H1 (cell line): ENCODE measurements around the gene HIVEP3. TPM values are rescaled to one million over a fixed set of nuclear protein-coding genes. Genes with fewer than 3 reads are reported as not detected.

ENCODE experiments used
- CTCF ChIA-PET: fragments of 300-600 bp; sonication (Branson Sonifier 250); formaldehyde crosslinking; loops from one replicate; lab custom pipeline; 2021; ENCODE audit not compliant: partially characterized antibody; lab: Charles Lee
- POLR2A ChIA-PET: fragments of 300-600 bp; sonication (Branson Sonifier 250); formaldehyde crosslinking; loops from one replicate; lab custom pipeline; 2021; ENCODE audit warnings: inconsistent platforms; ENCODE audit not compliant: partially characterized antibody; lab: Charles Lee
- DNase-seq, 2 experiments: peaks; one replicate each; pipeline versions ENCODE4 v3.0.0 to v3.0.0-alpha.2; 2010 to 2022; ENCODE audit warnings: low spot score in 2 of 2, low read depth in 1 of 2, mixed read lengths in 1 of 2
- FAIRE-seq: peaks from 2 replicates; lab custom pipeline; 2011; peaks lifted over from hg19 to GRCh38; lab: Jason Lieb, UNC
- H2AFZ ChIP-seq: 2 replicates; pipeline ENCODE4 v1.8.1; 2012; ENCODE audit warnings: low read length, inconsistent platforms
- H2AK5ac ChIP-seq: 2 replicates; pipeline ENCODE4 v1.6.1; 2013; ENCODE audit warnings: low read depth, low read length
- H2BK120ac ChIP-seq: replicated peaks from 2 replicates; pipeline ENCODE3; 2013; ENCODE audit warnings: low read depth, low read length, inconsistent platforms
- H2BK12ac ChIP-seq: 2 replicates; pipeline ENCODE4 v1.6.1; 2013; ENCODE audit warnings: low read depth, low read length
- H2BK15ac ChIP-seq: 2 replicates; pipeline ENCODE4 v1.6.1; 2013; ENCODE audit warnings: low read length
- H2BK20ac ChIP-seq: 2 replicates; pipeline ENCODE4 v1.6.1; 2013; ENCODE audit warnings: low read length
- H2BK5ac ChIP-seq: 2 replicates; pipeline ENCODE4 v1.6.1; 2013; ENCODE audit warnings: low read depth, low read length
- H3K14ac ChIP-seq: 2 replicates; pipeline ENCODE4 v1.6.1; 2013; ENCODE audit warnings: inconsistent platforms; ENCODE audit not compliant: insufficient read length
- H3K18ac ChIP-seq: 2 replicates; pipeline ENCODE4 v1.6.1; 2013; ENCODE audit warnings: low read length; ENCODE audit errors: extremely low read depth
- H3K23ac ChIP-seq: 2 replicates; pipeline ENCODE4 v1.6.1; 2013; ENCODE audit warnings: inconsistent platforms; ENCODE audit not compliant: insufficient read length
- H3K23me2 ChIP-seq: 2 replicates; pipeline ENCODE4 v1.6.1; 2013; ENCODE audit warnings: low read depth, low read length
- H3K27ac ChIP-seq: 2 replicates; pipeline ENCODE4 v1.6.1; 2011; ENCODE audit warnings: low read depth, low read length, inconsistent platforms
- H3K27me3 ChIP-seq, 4 experiments: replicated peaks in 1 of 4; 1 replicate in 1 of 4; 2 replicates in 3 of 4; pipeline versions ENCODE4 v1.6.1 to v1.8.1; 2011 to 2013; ENCODE audit warnings: low read length in 3 of 4, mild to moderate bottlenecking in 3 of 4, inconsistent platforms in 2 of 4, mixed read lengths in 2 of 4, moderate library complexity in 1 of 4; ENCODE audit not compliant: control insufficient read depth in 3 of 4, insufficient read depth in 3 of 4; ENCODE audit errors: extremely low read depth in 1 of 4
- H3K36me3 ChIP-seq, 4 experiments: 2 replicates each; pipeline versions ENCODE4 v1.6.1 to v1.8.1; 2011 to 2013; ENCODE audit warnings: mild to moderate bottlenecking in 4 of 4, low read length in 3 of 4, moderate library complexity in 2 of 4, control low read depth in 1 of 4, inconsistent platforms in 1 of 4; ENCODE audit not compliant: insufficient read depth in 4 of 4, control insufficient read depth in 2 of 4
- H3K4ac ChIP-seq: replicated peaks from 2 replicates; pipeline ENCODE3; 2013; ENCODE audit warnings: low read length, low read depth, mixed read lengths, inconsistent platforms; ENCODE audit not compliant: insufficient read length
- H3K4me1 ChIP-seq, 4 experiments: replicated peaks in 1 of 4; 1 replicate in 1 of 4; 2 replicates in 3 of 4; pipeline versions ENCODE4 v1.6.1 to v1.8.1; 2011 to 2013; ENCODE audit warnings: low read length in 3 of 4, inconsistent platforms in 2 of 4, mixed read lengths in 1 of 4; ENCODE audit not compliant: insufficient read depth in 4 of 4, control insufficient read depth in 3 of 4
- H3K4me2 ChIP-seq, 2 experiments: 2 replicates each; pipeline versions ENCODE4 v1.6.1 to v1.8.1; 2011 to 2013; ENCODE audit warnings: low read depth in 2 of 2, low read length in 2 of 2, control low read depth in 1 of 2, inconsistent platforms in 1 of 2, mild to moderate bottlenecking in 1 of 2; ENCODE audit not compliant: insufficient read depth in 1 of 2
- H3K4me3 ChIP-seq, 4 experiments: fragments of 200-600, 300-600 bp in 1 of 4; sonication (generic), shearing (Covaris generic), sonication (Bioruptor Twin) in 1 of 4; 2 replicates each; pipeline versions ENCODE4 v1.5.1 to v1.8.1; 2011 to 2016; ENCODE audit warnings: low read length in 4 of 4, low read depth in 3 of 4, control low read depth in 2 of 4, inconsistent platforms in 2 of 4, mild to moderate bottlenecking in 2 of 4, mixed read lengths in 1 of 4, moderate library complexity in 1 of 4; ENCODE audit not compliant: insufficient read depth in 2 of 4; ENCODE audit errors: extremely low read depth in 1 of 4
- H3K56ac ChIP-seq: replicated peaks from 2 replicates; pipeline ENCODE3; 2013; ENCODE audit warnings: low read depth, mild to moderate bottlenecking, mixed read lengths, low read length, inconsistent platforms; ENCODE audit not compliant: insufficient read length
- H3K79me1 ChIP-seq: 2 replicates; pipeline ENCODE4 v1.6.1; 2013; ENCODE audit warnings: low read depth, low read length, control low read depth
- H3K79me2 ChIP-seq, 2 experiments: 2 replicates each; pipeline versions ENCODE4 v1.6.1 to v1.8.1; 2012 to 2013; ENCODE audit warnings: low read length in 2 of 2, mild to moderate bottlenecking in 2 of 2, inconsistent platforms in 1 of 2; ENCODE audit not compliant: insufficient read depth in 2 of 2, control insufficient read depth in 1 of 2
- H3K9ac ChIP-seq, 4 experiments: replicated peaks in 1 of 4; 1 replicate in 1 of 4; 2 replicates in 3 of 4; pipeline versions ENCODE4 v1.6.1 to v1.8.1; 2011 to 2013; ENCODE audit warnings: low read depth in 3 of 4, low read length in 3 of 4, control low read depth in 2 of 4, mild to moderate bottlenecking in 2 of 4, moderate library complexity in 2 of 4, inconsistent platforms in 1 of 4; ENCODE audit errors: extremely low read depth in 1 of 4
- H3K9me3 ChIP-seq, 2 experiments: 2 replicates each; pipeline versions ENCODE4 v1.6.1 to v1.8.1; 2012 to 2013; ENCODE audit warnings: mild to moderate bottlenecking in 2 of 2, moderate library complexity in 2 of 2, control low read depth in 1 of 2, inconsistent platforms in 1 of 2, low read depth in 1 of 2, low read length in 1 of 2, mixed read lengths in 1 of 2; ENCODE audit not compliant: insufficient read depth in 2 of 2
- H4K20me1 ChIP-seq, 2 experiments: replicated peaks in 1 of 2; 2 replicates each; pipeline versions ENCODE3 to v1.8.1; 2011 to 2013; ENCODE audit warnings: inconsistent platforms in 2 of 2, low read length in 2 of 2, mild to moderate bottlenecking in 1 of 2; ENCODE audit not compliant: insufficient read depth in 2 of 2, control insufficient read depth in 1 of 2
- H4K5ac ChIP-seq: 2 replicates; pipeline ENCODE4 v1.6.1; 2013; ENCODE audit warnings: low read length, low read depth, mixed read lengths, inconsistent platforms; ENCODE audit not compliant: insufficient read length
- H4K8ac ChIP-seq: 2 replicates; pipeline ENCODE4 v1.8.0; 2013; ENCODE audit warnings: mild to moderate bottlenecking, moderate library complexity, low read length, inconsistent platforms; ENCODE audit not compliant: insufficient read depth; ENCODE audit errors: extremely low read depth
- H4K91ac ChIP-seq: replicated peaks from 2 replicates; pipeline ENCODE3; 2013; ENCODE audit warnings: low read length, mixed read lengths, inconsistent platforms; ENCODE audit not compliant: insufficient read length
- BRCA1 ChIP-seq: IDR thresholded peaks from 2 replicates; pipeline ENCODE4 v1.6.1; 2012; ENCODE audit warnings: low read depth, low read length, improper control_type of control experiment
- CHD1 ChIP-seq: IDR thresholded peaks from 2 replicates; pipeline ENCODE4 v1.6.1; 2012; ENCODE audit warnings: low read depth, low read length, improper control_type of control experiment
- CREB1 ChIP-seq: IDR thresholded peaks from 2 replicates; pipeline ENCODE4 v1.6.1; 2012; ENCODE audit warnings: inconsistent platforms
- CTBP2 ChIP-seq: IDR thresholded peaks from 2 replicates; pipeline ENCODE4 v1.7.0; 2011; ENCODE audit warnings: borderline replicate concordance, mild to moderate bottlenecking, moderate library complexity, mixed read lengths, low read length; ENCODE audit not compliant: insufficient read depth, insufficient read length
- EP300 ChIP-seq, 2 experiments: IDR thresholded peaks; 1 replicate in 1 of 2; 2 replicates in 1 of 2; pipeline ENCODE4 v1.6.1; 2011 to 2012; ENCODE audit warnings: low read depth in 2 of 2, low read length in 2 of 2, mild to moderate bottlenecking in 2 of 2, borderline replicate concordance in 1 of 2, inconsistent platforms in 1 of 2, moderate library complexity in 1 of 2
- MAX ChIP-seq: IDR thresholded peaks from 2 replicates; pipeline ENCODE4 v1.6.1; 2012; ENCODE audit warnings: inconsistent platforms
- POLR2AphosphoS5 ChIP-seq: IDR thresholded peaks from 2 replicates; pipeline ENCODE4 v1.6.1; 2011; ENCODE audit warnings: low read depth, low read length
- RBBP5 ChIP-seq: IDR thresholded peaks from 2 replicates; pipeline ENCODE4 v1.7.1; 2012; ENCODE audit warnings: low read depth, mild to moderate bottlenecking, inconsistent platforms, low read length, moderate library complexity, borderline replicate concordance
- SIRT6 ChIP-seq: IDR thresholded peaks from one replicate; pipeline ENCODE4 v1.7.1; 2012; ENCODE audit warnings: low read length, inconsistent platforms
- SIX5 ChIP-seq: IDR thresholded peaks from 2 replicates; pipeline ENCODE4 v1.6.1; 2011; ENCODE audit warnings: mild to moderate bottlenecking, low read depth, low read length
- SP1 ChIP-seq: IDR thresholded peaks from 2 replicates; pipeline ENCODE4 v1.6.1; 2011; ENCODE audit warnings: low read depth, low read length
- SUZ12 ChIP-seq: fragments of 200-600 bp; sonication (generic); IDR thresholded peaks from 2 replicates; pipeline ENCODE4 v1.6.1; 2012; ENCODE audit warnings: mild to moderate bottlenecking, inconsistent platforms, low read length, moderate library complexity, mixed read lengths
- TAF7 ChIP-seq: optimal IDR thresholded peaks from 2 replicates; pipeline ENCODE3; 2011; ENCODE audit warnings: low read depth, mild to moderate bottlenecking, inconsistent platforms, low read length, moderate library complexity, borderline replicate concordance
- WGBS, 2 experiments: shearing (Covaris generic) in 1 of 2; methylation state at CpG; one replicate each; pipeline versions ENCODE4 v1.1.6 to v1.1.7; 2013 to 2015; ENCODE audit warnings: low lambda C conversion rate in 2 of 2, mixed read lengths in 2 of 2, inconsistent platforms in 1 of 2, low coverage in 1 of 2, missing lambda C conversion rate in 1 of 2; ENCODE audit not compliant: insufficient replicate concordance in 2 of 2, insufficient coverage in 1 of 2, insufficient read length in 1 of 2; ENCODE audit errors: extremely low coverage in 1 of 2, missing lambda C conversion rate in 1 of 2; 5-methylcytosine and 5-hydroxymethylcytosine counted together
- polyA plus RNA-seq, 7 experiments: library from polyadenylated mRNA; depleted of rRNA in 3 of 7; stranded (reverse) in 5 of 7; unstranded in 2 of 7; fragments of >200 nt in 5 of 7; fragments of 200-250 nt in 2 of 7; gene quantifications; 1 replicate in 5 of 7; 2 replicates in 1 of 7; 4 replicates in 1 of 7; pipeline versions ENCODE4 v1.2.1 to v1.2.3, GENCODE V29; 2011 to 2013; ENCODE audit warnings: missing spikeins in 2 of 7, mixed read lengths in 2 of 7
- total RNA-seq: library from RNA; stranded (reverse); fragmentation: NEBNext Ultra II Directional; extraction: Animal tissue kit (Norgen Biotek cat#: 25700); gene quantifications from 2 replicates; pipeline ENCODE4 v1.2.1, GENCODE V29; 2021

Gene HIVEP3
- total and polyA plus RNA-seq, 2 of the 8 experiments (the other 6 are each of a cell fraction or from before 2014, with no cell fraction given) = 0.24 to 0.69 TPM

GRCh38 chr1:41582851-41583657 is 335.7 kb downstream of the HIVEP3 start:
- H3K4me1 ChIP-seq = no peaks in the 10 kb centered on the region
- no peak overlapping the region for H3K4me3 ChIP-seq
- no peak overlapping the region for H3K27ac ChIP-seq
- FAIRE-seq = no peak
- H3K9me3 ChIP-seq = peaks cover 0 to 3% of the 10 kb centered on the region in 2 experiments; a peak in 1 of 4 replicates
- no peak overlapping the region for H2BK120ac ChIP-seq
- no peaks in the 10 kb centered on the region for H3K79me2 ChIP-seq
- H2BK5ac ChIP-seq = no peak overlapping the region; the same call in 1 of the 2 replicates
- no peaks in the 10 kb centered on the region for H3K79me1 ChIP-seq
- no peak overlapping the region; the same call in 1 of the 2 replicates for H4K8ac ChIP-seq
- no peak overlapping the region for H4K91ac ChIP-seq
- H2BK20ac ChIP-seq = no peak overlapping the region
- H2AK5ac ChIP-seq = no peak overlapping the region
- no peaks in the 10 kb centered on the region for H3K23me2 ChIP-seq
- 85% methylated on average over 35 of the region's 36 CpGs; no CpG with 5 or more reads in 1 of the 2 experiments for WGBS, 2 experiments
- H3K4me2 ChIP-seq = no peak overlapping the region
- H2AFZ ChIP-seq = no peak overlapping the region
- H3K14ac ChIP-seq = no peak overlapping the region
- H3K18ac ChIP-seq = no peak overlapping the region
- ChIA-PET POLR2A (no interaction called here), CTCF (interaction anchor here (0.6 to 5.3 kb wide), 13 partner anchors 9 to 1071 kb away, joined by 3 to 33 read pairs (median 3); no protein-coding TSS in a partner anchor)
- H4K20me1 ChIP-seq = no peaks in the 10 kb centered on the region
- no peak overlapping the region for H2BK15ac ChIP-seq
- H2BK12ac ChIP-seq = no peak overlapping the region
- no peaks in the 10 kb centered on the region for H3K27me3 ChIP-seq
- DNase-seq = no peak
- H3K9ac ChIP-seq = no peak overlapping the region
- H3K56ac ChIP-seq = no peak overlapping the region
- no peak overlapping the region for H3K4ac ChIP-seq
- no peak overlapping the region for H4K5ac ChIP-seq
- H3K23ac ChIP-seq = no peak overlapping the region
- H3K36me3 ChIP-seq = no peaks in the 10 kb centered on the region
- TF ChIP-seq CTBP2 (no peak), RBBP5 (no peak), SUZ12 (no peak), MAX (no peak), TAF7 (no peak), SIRT6 (no peak), EP300 (IDR thresholded peaks at IDR 0.05; ENCODE audit: borderline replicate concordance in 1 of 2, low read depth in 2 of 2, low read length in 2 of 2) (no peak), SIX5 (no peak), POLR2AphosphoS5 (no peak), SP1 (no peak), CHD1 (no peak), CREB1 (no peak), BRCA1 (no peak)
